HG02970 (cell line): ENCODE data around the gene CRADD.

Experiments used
- ATAC-seq: cut with Tn5 transposase; IDR thresholded peaks from one replicate; pipeline ENCODE4 v1.9.1; 2021; ENCODE audit warnings: mild to moderate bottlenecking, moderate library complexity, moderate number of reproducible peaks; ENCODE audit not compliant: unreplicated experiment, low FRiP score

The CRADD gene

GRCh38 chr12:93886533-93887511, 209.6 kb downstream of the CRADD start:
- ATAC-seq: no peak

- ATAC-seq: no peak
Measured at GRCh38 chr12:93888964-93889363, 211.8 kb downstream of the CRADD start.

- ATAC-seq: no peak
Measured at GRCh38 chr12:93889516-93890212, 212.5 kb downstream of the CRADD start.

- no peak for ATAC-seq
Measured at GRCh38 chr12:93892423-93893268, 215.5 kb downstream of the CRADD start.

GRCh38 chr12:93894391-93895088, 217.4 kb downstream of the CRADD start:
- ATAC-seq: no peak

GRCh38 chr12:93895089-93895445, 217.9 kb downstream of the CRADD start:
- ATAC-seq: no peak

- ATAC-seq: no peak
Measured at GRCh38 chr12:93896427-93896826, 219.3 kb downstream of the CRADD start.

GRCh38 chr12:93896952-93897351, 219.8 kb downstream of the CRADD start:
- no peak for ATAC-seq

- ATAC-seq: no peak
Measured at GRCh38 chr12:93901739-93902138, 224.6 kb downstream of the CRADD start.

- ATAC-seq: no peak
Measured at GRCh38 chr12:93902192-93902591, 225.0 kb downstream of the CRADD start.

GRCh38 chr12:93902736-93903562, 225.8 kb downstream of the CRADD start:
- ATAC-seq: no peak

- ATAC-seq: no peak
Measured at GRCh38 chr12:93904124-93904523, 226.9 kb downstream of the CRADD start.

GRCh38 chr12:93908264-93908663, 231.1 kb downstream of the CRADD start:
- ATAC-seq: no peak

GRCh38 chr12:93908846-93909567, 231.8 kb downstream of the CRADD start:
- ATAC-seq: no peak

GRCh38 chr12:93911396-93911795, 234.2 kb downstream of the CRADD start:
- ATAC-seq: no peak

GRCh38 chr12:93912086-93912733, 235.0 kb downstream of the CRADD start:
- ATAC-seq: no peak

- ATAC-seq: no peak
Measured at GRCh38 chr12:93913845-93914244, 236.7 kb downstream of the CRADD start.

GRCh38 chr12:93914281-93914680, 237.1 kb downstream of the CRADD start:
- ATAC-seq: no peak
